PC-3 (cell line): ENCODE results near the gene GRK3. TPM values are rescaled to one million over a fixed set of nuclear protein-coding genes. Genes with fewer than 3 reads are reported as not detected.

Experiments used
- ATAC-seq: fragments of 200-7000 bp; cut with Tn5 transposase; 2 replicates; pipeline ENCODE4 v1.9.1; 2020; ENCODE audit warnings: mild to moderate bottlenecking, moderate library complexity
- BruUV-seq: library from RNA; stranded (reverse); fragments of 400-500 nt; replicated peaks from 2 replicates; lab custom pipeline; 2021; lab: Mats Ljungman, UMichigan
- CTCF ChIA-PET: fragments of 300-600 bp; sonication (Branson Sonifier 250); formaldehyde crosslinking; loops from one replicate; lab custom pipeline; 2022; ENCODE audit warnings: antibody characterized with exemption; lab: Charles Lee
- POLR2A ChIA-PET: fragments of 300-600 bp; sonication (Branson Sonifier 250); formaldehyde crosslinking; loops from one replicate; lab custom pipeline; 2022; ENCODE audit warnings: antibody characterized with exemption; ENCODE audit not compliant: unreplicated experiment; lab: Charles Lee
- DNase-seq: peaks from one replicate; pipeline ENCODE4 v3.0.0-alpha.2; 2015
- H2AFZ ChIP-seq: fragments of 300-600 bp; sonication (generic); 2 replicates; pipeline ENCODE4 v1.6.0; 2016; ENCODE audit warnings: antibody characterized with exemption, low read length
- H3F3A ChIP-seq: fragments of 300-600 bp; sonication (generic); one replicate; pipeline ENCODE4 v1.6.0; 2017; ENCODE audit warnings: antibody characterized with exemption, low read length, control low read depth, mild to moderate bottlenecking; ENCODE audit not compliant: unreplicated experiment
- H3K27ac ChIP-seq: fragments of 300-600 bp; sonication (generic); 2 replicates; pipeline ENCODE4 v1.5.1; 2016; ENCODE audit warnings: mild to moderate bottlenecking, low read length
- H3K27me3 ChIP-seq: fragments of 300-600 bp; sonication (generic); 2 replicates; pipeline ENCODE4 v1.6.1; 2016; ENCODE audit warnings: low read length, mixed read lengths
- H3K36me3 ChIP-seq: fragments of 300-600 bp; sonication (generic); 2 replicates; pipeline ENCODE4 v1.6.1; 2016; ENCODE audit warnings: low read depth, mixed run types, low read length, mixed read lengths
- H3K4me1 ChIP-seq: fragments of 300-600 bp; sonication (generic); 2 replicates; pipeline ENCODE4 v1.5.1; 2016; ENCODE audit warnings: low read length; ENCODE audit not compliant: insufficient read depth
- H3K4me2 ChIP-seq: fragments of 300-600 bp; sonication (generic); 2 replicates; pipeline ENCODE4 v1.6.0; 2016; ENCODE audit warnings: low read length
- H3K4me3 ChIP-seq: fragments of 300-600 bp; sonication (generic); 2 replicates; pipeline ENCODE4 v1.5.1; 2016; ENCODE audit warnings: mild to moderate bottlenecking, low read length, mixed read lengths
- H3K79me2 ChIP-seq: fragments of 300-600 bp; sonication (generic); 2 replicates; pipeline ENCODE4 v1.6.1; 2017; ENCODE audit warnings: low read length, mixed read lengths
- H3K9ac ChIP-seq: fragments of 300-600 bp; sonication (generic); 2 replicates; pipeline ENCODE4 v1.6.0; 2016; ENCODE audit warnings: mild to moderate bottlenecking, low read length
- H3K9me2 ChIP-seq: fragments of 300-600 bp; sonication (generic); replicated peaks from 2 replicates; pipeline ENCODE4 v1.6.1; 2016; ENCODE audit warnings: mixed run types, low read length, mixed read lengths
- H3K9me3 ChIP-seq: fragments of 300-600 bp; sonication (generic); 2 replicates; pipeline ENCODE4 v1.6.1; 2016; ENCODE audit warnings: low read length, mixed read lengths
- H4K20me1 ChIP-seq: fragments of 300-600 bp; sonication (generic); 2 replicates; pipeline ENCODE4 v1.6.1; 2016; ENCODE audit warnings: low read length, mixed read lengths
- CTCF ChIP-seq: fragments of 300-600 bp; sonication (generic); conservative IDR thresholded peaks from 2 replicates; pipeline ENCODE4 v1.5.1; 2017; ENCODE audit warnings: antibody characterized with exemption, low read depth, mild to moderate bottlenecking, low read length
- EZH2 ChIP-seq: fragments of 300-600 bp; sonication (generic); IDR thresholded peaks from one replicate; pipeline ENCODE4 v1.6.1; 2017; ENCODE audit warnings: antibody characterized with exemption, mild to moderate bottlenecking, low read length; ENCODE audit not compliant: unreplicated experiment
- EZH2phosphoT487 ChIP-seq: fragments of 300-600 bp; sonication (generic); IDR thresholded peaks from 2 replicates; pipeline ENCODE4 v1.6.1; 2018; ENCODE audit warnings: mild to moderate bottlenecking, antibody characterized with exemption, low read length, borderline replicate concordance
- intact Hi-C: fragments of 100-400 bp; cut with micrococcal nuclease; formaldehyde crosslinking; loops from 2 replicates; pipeline ENCODE4 v1.9.0; 2023
- total RNA-seq: library from RNA; depleted of rRNA; stranded (reverse); fragments of >200 nt; gene quantifications from 2 replicates; pipeline ENCODE4 v1.2.3, GENCODE V29; 2014; rRNA removed

The GRK3 gene
- total RNA-seq, 1 experiment from 2014 or later, result under 0.01 TPM

- DNase-seq (no peak), ATAC-seq (no peak)
- no peak overlapping the region for H3K4me3 ChIP-seq
- H3K36me3 ChIP-seq, result no peaks in the 10 kb centered on the region
- no peaks in the 10 kb centered on the region for H4K20me1 ChIP-seq
- intact Hi-C loops, result loop anchor here (5.0 to 10.0 kb wide), 2 partner anchors 315 to 543 kb away; no protein-coding TSS in a partner anchor
- POLR2A ChIA-PET, result no interaction called here
- no peak overlapping the region for H2AFZ ChIP-seq
- H3K27me3 ChIP-seq, result no peaks in the 10 kb centered on the region
- no peak overlapping the region for H3K27ac ChIP-seq
- BruUV-seq, result no TSS peak
- CTCF ChIA-PET, result no interaction called here
- no peaks in the 10 kb centered on the region for H3K9me2 ChIP-seq
- TF ChIP-seq CTCF (no peak), EZH2phosphoT487 (no peak), EZH2 (no peak)
- no peak overlapping the region for H3K9ac ChIP-seq
- H3K4me2 ChIP-seq, result no peak overlapping the region
- H3K4me1 ChIP-seq, result no peaks in the 10 kb centered on the region
- no peaks in the 10 kb centered on the region for H3K9me3 ChIP-seq
- H3F3A ChIP-seq, result no peaks in the 10 kb centered on the region
- no peaks in the 10 kb centered on the region for H3K79me2 ChIP-seq
Measured at GRCh38 chr22:25777411-25777810, 212.9 kb downstream of the GRK3 start.

GRCh38 chr22:25777870-25778269 lies 213.4 kb downstream of the GRK3 start:
- Histone ChIP-seq H3K9me3 (no peaks in the 10 kb centered on the region), H4K20me1 (no peaks in the 10 kb centered on the region), H3K4me3 (no peak overlapping the region), H3K4me2 (no peak overlapping the region), H3K79me2 (no peaks in the 10 kb centered on the region), H3K27ac (no peak overlapping the region), H3K9ac (no peak overlapping the region), H3K9me2 (no peaks in the 10 kb centered on the region), H3K27me3 (no peaks in the 10 kb centered on the region), H3K4me1 (no peaks in the 10 kb centered on the region), H3K36me3 (no peaks in the 10 kb centered on the region), H2AFZ (no peak overlapping the region), H3F3A (no peaks in the 10 kb centered on the region)
- ATAC-seq (peak; percentile 64), DNase-seq (peak; percentile 54)
- intact Hi-C loops, result loop anchor here (5.0 to 10.0 kb wide), 2 partner anchors 316 to 543 kb away; no protein-coding TSS in a partner anchor
- CTCF ChIA-PET, result no interaction called here
- no TSS peak for BruUV-seq
- TF ChIP-seq EZH2 (no peak), CTCF (peak; percentile 41; the same call in 1 of the 2 replicates)
- POLR2A ChIA-PET, result no interaction called here

Other genes with a start within 250 kb of the GRK3 start
- not detected in 2 replicates for gene MYO18B, start 177.5 kb downstream of the GRK3 start, total RNA-seq